GM18526 (cell line): ENCODE results near the gene ST8SIA1.

Experiments
- POLR2A ChIP-seq: IDR thresholded peaks from 3 replicates; pipeline ENCODE4 v1.6.1; 2011; ENCODE audit not compliant: insufficient read length; ENCODE audit errors: extremely low read depth

The ST8SIA1 gene

DNA sequence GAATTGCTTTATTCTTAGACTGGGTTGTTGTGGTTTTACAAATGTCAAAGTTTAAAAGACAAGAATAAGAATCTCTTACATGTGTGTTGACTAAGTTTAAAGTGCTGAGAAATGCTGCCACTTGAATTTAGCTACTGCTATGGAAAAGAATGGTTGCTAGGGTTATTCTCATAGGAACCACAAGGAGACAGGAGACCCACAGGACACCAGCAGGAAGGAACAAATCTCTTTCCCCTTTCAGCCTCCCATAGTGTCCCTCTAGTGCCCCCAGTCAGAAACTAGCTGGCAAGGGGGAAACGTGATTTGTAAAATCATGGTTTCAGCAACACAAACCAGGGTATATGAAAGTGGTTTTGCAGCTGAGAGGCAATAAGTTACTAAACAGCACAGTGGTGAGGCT, 102.7 kb downstream of the ST8SIA1 start:
- no peak for TF ChIP-seq POLR2A

DNA sequence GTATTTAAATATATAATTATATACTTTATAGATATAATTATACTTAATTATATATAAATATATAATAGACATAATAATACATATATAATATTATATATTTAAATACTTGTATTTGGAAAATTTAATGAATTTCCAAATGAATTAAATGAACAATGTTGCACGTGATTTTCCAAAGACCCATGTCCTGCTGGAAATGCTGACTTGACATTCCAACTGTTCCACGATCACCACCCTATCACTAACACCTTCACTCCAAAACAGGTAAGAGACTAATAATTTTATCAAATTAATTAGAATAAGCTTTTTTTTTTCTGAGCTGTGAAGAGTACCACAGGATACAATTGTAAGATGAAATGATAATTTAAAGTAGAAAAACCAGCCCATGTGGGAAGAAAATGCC, 103.4 kb downstream of the ST8SIA1 start:
- no peak for TF ChIP-seq POLR2A

DNA sequence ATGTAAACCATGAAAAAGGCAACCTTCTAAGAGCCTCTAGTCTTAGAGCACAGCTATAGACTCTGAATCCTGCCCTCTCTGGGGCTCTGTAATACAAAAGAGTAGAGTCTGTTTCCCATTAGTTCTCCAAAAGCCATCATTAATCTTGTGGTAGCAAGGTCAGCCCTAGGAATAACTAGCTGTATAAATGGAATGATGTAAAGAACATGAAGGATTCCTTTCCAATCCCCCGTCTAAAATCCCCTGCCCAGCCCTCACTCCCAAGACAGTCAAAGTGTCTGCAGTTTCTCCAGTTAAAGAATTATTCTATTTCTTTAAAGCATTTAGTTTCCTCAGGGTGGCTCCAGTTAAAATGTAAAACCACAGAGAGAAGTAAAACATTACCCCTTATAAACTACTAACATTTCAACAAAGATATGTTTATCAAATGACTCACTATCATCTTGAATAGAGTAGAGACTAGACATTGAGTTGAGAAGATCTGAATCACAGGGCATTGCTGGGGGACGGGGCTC, 104.2 kb downstream of the ST8SIA1 start:
- TF ChIP-seq POLR2A, result no peak

DNA sequence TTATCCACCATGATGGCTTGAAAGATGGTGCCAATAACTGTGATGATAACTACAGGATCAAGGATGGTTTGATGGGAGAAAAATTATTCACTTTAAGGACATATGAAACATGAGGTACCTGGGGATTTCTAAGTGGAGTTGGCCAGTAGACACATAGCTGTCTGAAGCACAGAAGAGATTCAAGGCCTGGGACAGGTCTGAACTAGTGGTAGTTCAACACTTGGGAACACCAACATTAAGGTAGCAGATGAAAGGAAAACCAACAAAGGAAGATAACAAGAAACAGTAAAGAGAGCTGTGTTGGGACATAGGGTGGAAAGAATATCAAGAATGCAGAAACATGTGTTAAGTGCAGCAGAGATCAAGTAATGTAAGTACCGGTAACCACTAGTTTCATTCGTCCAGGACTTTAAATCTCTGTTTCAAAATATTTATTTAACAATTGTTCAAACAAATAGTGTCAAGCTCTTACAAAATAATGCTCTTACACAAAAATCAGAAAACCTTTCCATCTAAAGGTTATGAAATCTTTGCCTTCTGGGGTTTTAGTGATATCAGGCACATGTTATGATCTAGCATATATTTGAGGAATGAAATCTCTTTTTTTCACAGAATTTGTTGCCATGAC, 104.7 kb downstream of the ST8SIA1 start:
- no peak for TF ChIP-seq POLR2A

DNA sequence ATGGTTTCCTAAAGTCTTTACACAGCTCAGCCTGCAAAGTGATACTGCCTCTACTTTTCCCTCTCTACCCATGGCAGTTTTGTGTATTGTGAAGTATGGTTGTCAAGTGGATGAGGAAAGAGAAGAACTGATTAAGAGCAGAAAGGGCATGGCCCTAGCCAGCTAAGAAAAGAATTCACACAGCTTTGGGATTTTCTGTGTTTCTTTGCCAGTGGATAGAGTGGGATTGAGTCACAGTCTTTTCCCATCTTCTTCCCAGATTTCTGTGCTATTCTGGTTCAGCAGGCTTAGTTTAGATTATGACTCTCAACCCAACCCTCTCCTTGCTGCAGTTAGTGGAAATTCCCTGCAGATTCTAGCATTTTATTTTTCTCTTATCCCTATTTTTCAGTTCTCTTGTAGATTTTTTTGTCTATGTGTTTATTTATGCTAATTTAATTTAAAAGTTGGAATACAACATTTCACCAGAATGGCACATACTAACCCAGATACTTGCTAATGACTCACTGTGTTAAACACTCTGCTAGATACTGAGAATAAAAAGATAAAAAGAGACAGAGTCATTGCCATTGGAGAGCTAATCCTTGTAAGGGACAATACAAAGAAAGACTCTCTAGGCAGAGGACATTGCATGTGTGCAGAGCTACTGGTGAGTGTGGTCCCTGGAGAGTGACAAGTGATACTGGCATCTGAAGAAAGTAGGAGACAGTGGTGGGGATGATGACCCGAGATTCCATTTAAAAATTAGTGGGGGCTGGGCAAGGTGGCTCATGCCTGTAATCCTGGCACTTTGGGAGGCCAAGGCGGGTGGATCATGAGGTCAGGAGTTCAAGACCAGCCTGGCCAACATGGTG, 106.3 kb downstream of the ST8SIA1 start:
- TF ChIP-seq POLR2A, result no peak

DNA sequence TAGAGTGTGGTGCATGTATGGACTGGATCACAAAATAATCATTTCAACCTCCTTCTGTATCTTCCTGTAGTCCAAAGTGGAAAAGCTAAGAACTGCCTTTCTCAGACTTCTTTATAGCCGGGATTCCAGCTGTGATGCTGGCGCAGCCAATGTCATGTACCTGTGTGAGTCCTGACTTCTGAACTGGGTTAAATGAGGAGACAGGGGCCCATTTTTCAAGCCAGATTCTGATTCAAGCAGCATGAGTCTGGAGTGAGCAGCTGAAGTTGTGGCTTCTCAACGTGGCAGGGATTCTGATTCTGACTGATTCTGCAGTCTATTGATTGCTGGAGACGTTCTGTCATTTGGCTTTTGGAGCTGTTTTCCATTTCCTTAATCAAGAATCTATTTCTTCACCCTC, 111.2 kb downstream of the ST8SIA1 start:
- no peak for TF ChIP-seq POLR2A

DNA sequence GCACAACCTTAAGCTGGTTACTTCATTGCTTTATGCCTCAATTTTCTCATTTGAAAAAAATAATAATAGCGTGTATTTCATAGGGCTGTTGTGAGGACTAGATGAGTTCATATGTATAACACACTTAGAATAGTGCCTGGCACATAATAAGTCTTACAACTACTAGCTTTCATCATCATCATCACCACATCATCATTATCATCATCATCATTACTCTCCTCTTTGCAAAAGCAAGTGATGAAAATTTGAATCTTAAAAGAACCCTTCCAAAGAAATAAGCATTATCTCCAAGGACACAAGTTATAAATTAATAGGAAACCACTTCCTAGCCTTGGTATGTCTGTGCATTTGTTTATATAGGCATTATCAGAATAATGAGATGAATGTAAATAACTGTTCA, 117.0 kb downstream of the ST8SIA1 start:
- no peak for TF ChIP-seq POLR2A

DNA sequence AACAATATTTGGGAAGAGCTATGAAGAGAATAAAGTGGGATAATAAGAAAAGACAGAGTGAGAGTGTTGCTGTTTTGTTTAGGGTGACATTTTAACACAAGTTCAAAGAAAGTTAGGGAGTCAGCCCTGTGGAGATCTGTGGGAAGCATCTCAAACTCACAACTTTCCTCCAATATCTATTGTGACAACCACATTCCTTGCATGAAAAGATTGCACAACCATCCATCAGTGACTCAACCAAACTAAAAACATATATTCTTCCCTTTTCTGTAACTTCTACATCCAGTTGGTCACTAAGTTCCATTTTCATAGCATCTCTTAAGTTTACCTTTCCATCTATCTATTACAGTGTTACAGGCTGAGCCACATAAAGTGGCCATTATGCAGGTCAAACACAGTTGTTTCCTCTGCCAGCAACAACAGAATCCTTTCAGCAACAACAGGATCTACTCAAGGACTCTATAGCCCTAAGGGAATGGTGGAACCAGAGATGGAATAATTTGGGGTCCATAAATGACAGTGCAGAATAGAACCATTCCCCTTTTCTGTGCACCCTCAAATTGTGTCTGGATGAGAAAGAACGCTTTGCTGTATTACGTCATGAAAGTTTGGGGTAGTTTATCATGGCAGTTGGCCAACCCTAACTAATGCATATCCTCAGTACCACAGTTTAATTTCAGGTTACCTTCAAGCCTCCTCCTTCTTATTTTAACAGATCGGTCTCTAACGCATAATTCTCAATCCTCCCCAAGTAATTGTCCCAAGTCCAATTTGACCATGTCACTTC, 118.8 kb downstream of the ST8SIA1 start:
- TF ChIP-seq POLR2A, result no peak

DNA sequence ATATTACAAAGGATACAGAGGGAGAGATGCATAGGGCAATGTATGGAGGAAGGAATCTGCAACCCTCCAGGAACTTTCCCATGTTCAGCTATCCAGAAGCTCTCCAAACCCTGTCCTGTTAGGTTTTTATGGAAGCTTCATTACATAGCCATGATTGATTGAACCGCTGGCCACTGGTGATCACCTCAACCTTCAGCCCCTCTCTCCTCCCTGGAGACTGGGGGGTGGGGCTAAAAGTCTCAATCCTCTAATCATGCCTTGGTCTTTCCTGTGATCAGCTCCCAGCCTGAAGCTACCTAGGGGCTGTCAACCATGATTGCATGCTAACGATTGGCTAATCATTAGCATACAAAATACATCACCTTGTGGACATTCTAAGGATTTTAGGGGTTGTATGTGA, 123.4 kb downstream of the ST8SIA1 start:
- TF ChIP-seq POLR2A, result no peak

DNA sequence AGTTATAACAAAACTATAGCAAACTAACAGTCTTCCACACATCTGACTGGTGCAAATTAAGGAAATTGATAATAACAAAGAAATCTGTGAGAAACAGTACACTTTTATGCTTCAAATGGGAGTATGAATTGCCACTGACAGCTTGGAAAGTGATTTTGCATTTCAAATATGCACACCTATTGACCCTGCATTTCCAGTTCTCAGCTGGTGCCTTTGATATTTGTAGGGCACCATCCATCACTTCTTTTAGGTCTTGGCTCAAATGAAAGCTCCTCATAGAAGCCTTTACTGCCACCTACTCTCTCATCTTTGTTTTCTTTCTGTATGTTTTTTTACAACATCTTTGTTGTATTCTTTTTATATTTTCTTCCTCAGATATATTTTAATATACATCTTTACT, 125.1 kb downstream of the ST8SIA1 start:
- no peak for TF ChIP-seq POLR2A

DNA sequence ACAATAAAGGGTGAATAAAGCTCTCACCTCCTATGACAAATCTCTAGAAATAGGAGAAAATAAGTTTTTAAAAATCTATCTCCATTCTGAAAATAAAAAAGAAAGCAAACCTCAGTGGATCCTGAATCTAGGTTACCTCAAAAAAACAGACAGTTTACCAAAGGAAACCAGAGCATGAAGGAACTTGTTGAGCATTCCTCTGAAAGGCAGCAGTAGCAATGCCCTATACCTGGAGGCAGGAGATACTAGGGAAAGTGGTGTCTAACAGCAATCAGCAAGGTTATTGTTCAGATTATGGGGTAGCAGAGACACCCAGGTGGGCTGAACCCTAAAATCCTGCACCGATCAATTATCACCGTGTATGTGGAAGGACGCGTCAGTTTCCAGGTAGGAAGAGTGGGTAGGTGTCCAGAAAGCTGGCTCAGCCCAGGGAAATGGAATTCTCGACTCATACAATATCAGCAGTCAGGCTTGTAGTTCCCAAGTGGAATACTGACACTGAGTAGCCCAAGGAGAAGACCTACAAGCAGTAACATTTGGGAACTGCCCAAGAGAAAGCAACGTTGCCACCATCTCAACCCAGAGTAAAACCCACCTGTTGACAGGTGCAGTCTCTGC, 128.3 kb downstream of the ST8SIA1 start:
- no peak for TF ChIP-seq POLR2A

DNA sequence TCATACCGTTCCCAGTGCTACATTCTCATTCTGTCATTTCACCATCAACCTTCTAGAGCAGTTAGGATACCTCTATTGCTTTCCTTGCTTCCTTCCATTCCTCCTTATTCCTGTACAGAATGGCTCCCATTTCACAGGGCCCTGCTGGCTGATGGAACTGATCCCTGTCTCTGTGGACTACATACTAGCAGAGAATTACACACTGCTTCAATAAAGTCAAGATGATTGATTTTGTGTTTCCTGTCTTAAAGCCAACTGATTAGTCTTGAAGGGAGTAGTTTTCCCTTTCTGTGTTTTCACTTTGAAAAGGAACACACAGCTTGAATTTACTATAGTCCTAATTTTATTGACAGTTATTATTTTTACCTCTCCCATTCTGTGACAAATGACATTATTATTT, 130.1 kb downstream of the ST8SIA1 start:
- TF ChIP-seq POLR2A, result no peak

DNA sequence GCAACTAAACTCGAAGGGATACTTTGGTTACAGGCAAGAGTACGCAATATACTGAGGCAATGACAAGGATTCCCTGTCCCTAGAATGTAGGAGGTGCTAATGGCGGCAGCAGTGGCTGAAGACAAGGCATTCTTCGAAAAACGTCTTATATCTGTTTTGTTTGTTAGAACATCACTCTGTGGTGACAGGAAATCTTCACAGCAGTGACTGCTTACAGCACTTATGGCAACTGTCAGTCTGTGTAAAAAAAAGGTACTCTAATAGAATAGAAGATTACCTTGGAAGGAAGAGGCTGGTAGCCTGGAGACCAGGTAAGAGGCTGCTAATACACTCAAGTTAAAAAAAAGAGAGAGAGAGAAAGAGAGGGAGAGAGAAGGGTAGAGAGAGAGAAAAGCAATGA, 131.7 kb downstream of the ST8SIA1 start:
- no peak for TF ChIP-seq POLR2A

DNA sequence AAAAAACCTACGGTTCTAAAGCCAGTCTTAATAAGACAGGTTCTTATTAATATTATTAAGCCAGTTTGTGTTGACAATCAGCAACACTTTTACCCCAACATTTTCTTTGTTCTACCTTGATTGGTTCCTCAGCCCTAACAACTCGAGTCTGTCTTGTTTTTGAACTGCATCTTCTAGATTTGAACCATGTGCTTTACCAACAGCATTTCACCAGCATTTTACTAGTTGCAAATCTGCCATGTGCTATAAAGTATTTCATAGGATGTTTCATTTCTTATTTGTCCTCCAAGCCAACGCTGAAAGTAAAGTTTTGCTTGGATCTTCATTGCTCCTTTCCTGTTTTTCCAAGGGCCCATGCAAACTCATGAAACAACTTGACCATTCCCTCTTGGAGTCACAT, 133.4 kb downstream of the ST8SIA1 start:
- no peak for TF ChIP-seq POLR2A

DNA sequence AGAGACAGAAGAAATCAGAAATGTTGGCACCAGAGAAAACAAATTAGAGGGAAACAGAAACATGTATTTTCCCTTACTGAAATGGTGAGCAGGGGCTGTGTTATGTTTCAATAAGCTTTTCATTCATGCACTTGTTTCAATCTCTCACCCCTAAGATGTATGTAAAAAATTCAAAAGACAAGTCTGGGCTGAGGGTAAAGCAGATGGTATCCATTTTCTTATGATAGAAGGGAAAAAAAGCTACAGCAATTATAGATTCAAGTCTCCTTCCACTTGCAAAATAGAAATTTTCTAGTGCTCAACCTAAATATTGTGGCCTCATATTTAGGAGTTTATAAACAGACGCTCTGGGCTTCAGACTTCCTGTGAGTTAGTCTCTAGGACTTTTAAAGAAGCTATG, 138.3 kb downstream of the ST8SIA1 start:
- no peak for TF ChIP-seq POLR2A
